Measurements from ENCODE around the gene MBD3L2B. TPM values are rescaled to one million over a fixed set of nuclear protein-coding genes. Genes with fewer than 3 reads are reported as not detected.

Gene MBD3L2B
- polyA plus RNA-seq, 12 donors = not detected

Other genes with a start within 250 kb of the MBD3L2B start
- gene VAV1, start 248.7 kb downstream of the MBD3L2B start, polyA plus RNA-seq (ENCODE audit: insufficient read length in 12 of 12) = 1 to 10 TPM in 10 of 12 donors, not detected in 2; 1.1 to 5.1 (median 2.0) TPM
- under 1 TPM in 10 of 12 donors, not detected in 2; 0.07 to 0.41 (median 0.11) TPM for gene ADGRE1, start 133.9 kb downstream of the MBD3L2B start, polyA plus RNA-seq (ENCODE audit: insufficient read length in 12 of 12)
- gene MBD3L5, start 9.1 kb upstream of the MBD3L2B start, polyA plus RNA-seq (ENCODE audit: insufficient read length in 12 of 12) = not detected
- gene MBD3L4, start 18.7 kb upstream of the MBD3L2B start, polyA plus RNA-seq (ENCODE audit: insufficient read length in 12 of 12) = not detected
- not detected for gene MBD3L2, start 27.9 kb upstream of the MBD3L2B start, polyA plus RNA-seq (ENCODE audit: insufficient read length in 12 of 12)
- gene MBD3L3, start 37.2 kb upstream of the MBD3L2B start, polyA plus RNA-seq (ENCODE audit: insufficient read length in 12 of 12) = not detected
- 1 to 10 TPM in 11 of 12 donors, not detected in 1; 4.3 to 6.9 (median 5.6) TPM for gene ZNF557, start 48.3 kb upstream of the MBD3L2B start, polyA plus RNA-seq (ENCODE audit: insufficient read length in 12 of 12)